PFSK-1 (cell line): ENCODE data around the gene HTRA3.

ENCODE experiments used
- FOXP2 ChIP-seq: optimal IDR thresholded peaks from 2 replicates; pipeline ENCODE3; 2011; ENCODE audit warnings: borderline replicate concordance, control low read depth, inconsistent platforms; ENCODE audit not compliant: insufficient read depth; ENCODE audit errors: extremely low read length, extremely low read depth
- POLR2AphosphoS5 ChIP-seq: IDR thresholded peaks from 2 replicates; pipeline ENCODE4 v1.6.1; 2012; ENCODE audit warnings: low read depth, mild to moderate bottlenecking, control low read depth, low read length, moderate library complexity
- SIN3A ChIP-seq: IDR thresholded peaks from 2 replicates; pipeline ENCODE4 v1.6.1; 2012; ENCODE audit warnings: mild to moderate bottlenecking, low read length, moderate library complexity, borderline replicate concordance; ENCODE audit not compliant: insufficient read depth
- TAF1 ChIP-seq: IDR thresholded peaks from 2 replicates; pipeline ENCODE4 v1.6.1; 2012; ENCODE audit warnings: low read length, control low read depth, borderline replicate concordance; ENCODE audit not compliant: insufficient read depth
- TF ChIP-seq, protein P1 (sequence below), 2 experiments: IDR thresholded peaks; 2 replicates each; pipeline versions ENCODE4 v1.6.1 to v1.8.0; 2011 to 2012; ENCODE audit warnings: low read depth in 2 of 2, low read length in 2 of 2, control low read depth in 1 of 2, inconsistent platforms in 1 of 2, mild to moderate bottlenecking in 1 of 2, moderate library complexity in 1 of 2; ENCODE audit not compliant: insufficient read depth in 1 of 2

Gene HTRA3

GRCh38 chr4:8263397-8263796 is 6.2 kb upstream of the HTRA3 start:
- no peak for TF ChIP-seq FOXP2
- no peak for TF ChIP-seq SIN3A
- TF ChIP-seq TAF1, result no peak
- no peak for TF ChIP-seq POLR2AphosphoS5
- TF ChIP-seq, protein P1, sequence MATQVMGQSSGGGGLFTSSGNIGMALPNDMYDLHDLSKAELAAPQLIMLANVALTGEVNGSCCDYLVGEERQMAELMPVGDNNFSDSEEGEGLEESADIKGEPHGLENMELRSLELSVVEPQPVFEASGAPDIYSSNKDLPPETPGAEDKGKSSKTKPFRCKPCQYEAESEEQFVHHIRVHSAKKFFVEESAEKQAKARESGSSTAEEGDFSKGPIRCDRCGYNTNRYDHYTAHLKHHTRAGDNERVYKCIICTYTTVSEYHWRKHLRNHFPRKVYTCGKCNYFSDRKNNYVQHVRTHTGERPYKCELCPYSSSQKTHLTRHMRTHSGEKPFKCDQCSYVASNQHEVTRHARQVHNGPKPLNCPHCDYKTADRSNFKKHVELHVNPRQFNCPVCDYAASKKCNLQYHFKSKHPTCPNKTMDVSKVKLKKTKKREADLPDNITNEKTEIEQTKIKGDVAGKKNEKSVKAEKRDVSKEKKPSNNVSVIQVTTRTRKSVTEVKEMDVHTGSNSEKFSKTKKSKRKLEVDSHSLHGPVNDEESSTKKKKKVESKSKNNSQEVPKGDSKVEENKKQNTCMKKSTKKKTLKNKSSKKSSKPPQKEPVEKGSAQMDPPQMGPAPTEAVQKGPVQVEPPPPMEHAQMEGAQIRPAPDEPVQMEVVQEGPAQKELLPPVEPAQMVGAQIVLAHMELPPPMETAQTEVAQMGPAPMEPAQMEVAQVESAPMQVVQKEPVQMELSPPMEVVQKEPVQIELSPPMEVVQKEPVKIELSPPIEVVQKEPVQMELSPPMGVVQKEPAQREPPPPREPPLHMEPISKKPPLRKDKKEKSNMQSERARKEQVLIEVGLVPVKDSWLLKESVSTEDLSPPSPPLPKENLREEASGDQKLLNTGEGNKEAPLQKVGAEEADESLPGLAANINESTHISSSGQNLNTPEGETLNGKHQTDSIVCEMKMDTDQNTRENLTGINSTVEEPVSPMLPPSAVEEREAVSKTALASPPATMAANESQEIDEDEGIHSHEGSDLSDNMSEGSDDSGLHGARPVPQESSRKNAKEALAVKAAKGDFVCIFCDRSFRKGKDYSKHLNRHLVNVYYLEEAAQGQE (IDR thresholded peaks at IDR 0.05; ENCODE audit: insufficient read depth in 1 of 2, low read depth in 2 of 2, low read length in 2 of 2), result no peak

DNA sequence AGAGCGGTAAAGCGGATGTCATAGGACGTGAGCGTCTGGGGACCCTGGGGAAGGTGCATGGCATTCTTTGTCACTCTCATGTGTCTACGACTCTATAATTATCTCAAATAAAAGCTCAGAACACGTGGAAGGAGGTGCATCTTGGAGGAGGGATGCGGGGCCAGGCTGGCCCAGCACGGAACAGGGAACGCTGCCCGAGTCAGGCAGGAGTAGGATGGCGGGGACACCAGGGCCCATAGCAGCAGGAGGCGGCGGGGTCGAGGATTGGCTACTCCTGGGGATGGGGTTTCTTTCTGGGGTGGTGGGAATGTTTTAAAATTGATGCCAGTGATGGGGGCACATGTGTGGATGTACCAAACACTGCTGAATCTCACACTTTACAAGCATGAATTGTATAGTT is 5.4 kb upstream of the HTRA3 start:
- no peak for TF ChIP-seq FOXP2
- TF ChIP-seq TAF1, result no peak
- TF ChIP-seq, protein P1 (IDR thresholded peaks at IDR 0.05; ENCODE audit: insufficient read depth in 1 of 2, low read depth in 2 of 2, low read length in 2 of 2), result no peak
- TF ChIP-seq POLR2AphosphoS5, result no peak
- TF ChIP-seq SIN3A, result no peak

GRCh38 chr4:8265171-8265929 is 4.2 kb upstream of the HTRA3 start:
- TF ChIP-seq FOXP2 (no peak), TAF1 (no peak), SIN3A (no peak), POLR2AphosphoS5 (no peak)
- TF ChIP-seq, protein P1 (IDR thresholded peaks at IDR 0.05; ENCODE audit: insufficient read depth in 1 of 2, low read depth in 2 of 2, low read length in 2 of 2), result no peak

- TF ChIP-seq SIN3A (no peak), TAF1 (no peak), FOXP2 (no peak), POLR2AphosphoS5 (no peak)
- TF ChIP-seq, protein P1 (IDR thresholded peaks at IDR 0.05; ENCODE audit: insufficient read depth in 1 of 2, low read depth in 2 of 2, low read length in 2 of 2), result no peak
Measured at GRCh38 chr4:8266088-8266487, 3.5 kb upstream of the HTRA3 start.

DNA sequence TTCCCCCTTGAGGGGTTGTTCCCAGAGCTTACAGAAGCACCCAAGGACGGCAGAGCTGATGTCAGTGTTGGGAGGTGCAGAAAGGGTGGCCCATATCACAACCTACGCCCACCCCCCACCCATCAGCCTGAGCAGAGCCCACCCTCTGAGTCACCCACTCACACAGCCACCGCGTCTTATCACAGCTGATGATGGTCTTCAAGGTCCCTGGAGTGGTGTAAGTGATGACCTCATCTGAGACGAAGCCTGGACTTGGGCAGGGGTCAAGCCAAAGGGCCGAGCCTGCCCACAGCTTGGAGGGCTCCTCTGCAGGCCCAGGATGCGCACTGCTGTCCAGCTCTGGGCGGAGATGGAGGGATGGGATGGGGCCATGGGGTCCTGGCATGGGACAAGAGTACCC is 3.0 kb upstream of the HTRA3 start:
- TF ChIP-seq FOXP2, result no peak
- TF ChIP-seq, protein P1 (IDR thresholded peaks at IDR 0.05; ENCODE audit: insufficient read depth in 1 of 2, low read depth in 2 of 2, low read length in 2 of 2), result no peak
